Measurements from ENCODE around the gene TOR3A.
"Not testable (repeated sequence)": the region's sequence is repeated elsewhere in the genome, so short reads cannot be mapped to it uniquely, and the experiment has no call there.

Gene TOR3A

GRCh38 chr1:179081687-179082332, at the start of gene TOR3A:
Gene TOR3A (plus strand): TSS chr1:179082070. CDS start chr1:179082129, 59 bp downstream.
- Histone ChIP-seq H2AFZ (ENCODE audit: low read depth, low read length) (peak within 1 kb of the TSS; percentile 86), H3K27me3 (ENCODE audit: insufficient read depth, low read length) (no peaks in the 10 kb centered on the region), H3K9me3 (ENCODE audit: low read length) (no peaks in the 10 kb centered on the region), H3K36me3 (ENCODE audit: insufficient read depth, low read length) (peaks cover 8% of the 10 kb centered on the region), H3K4me1 (ENCODE audit: insufficient read depth, low read length) (peaks cover 13% of the 10 kb centered on the region), H3K4me3 (ENCODE audit: low read length) (peak within 1 kb of the TSS; percentile 69)

GRCh38 chr1:179034720-179035119, 47.1 kb upstream of the TOR3A start:
- H3K9me3 ChIP-seq (ENCODE audit: low read length): no peaks in the 10 kb centered on the region
- no peak overlapping the region for H2AFZ ChIP-seq (ENCODE audit: low read depth, low read length)
- no peaks in the 10 kb centered on the region for H3K36me3 ChIP-seq (ENCODE audit: insufficient read depth, low read length)
- H3K27me3 ChIP-seq (ENCODE audit: insufficient read depth, low read length): no peaks in the 10 kb centered on the region
- no peak overlapping the region for H3K4me3 ChIP-seq (ENCODE audit: low read length)
- peaks cover 47% of the 10 kb centered on the region for H3K4me1 ChIP-seq (ENCODE audit: insufficient read depth, low read length)

- H2AFZ ChIP-seq (ENCODE audit: low read depth, low read length): no peak overlapping the region
- peaks cover 5% of the 10 kb centered on the region for H3K9me3 ChIP-seq (ENCODE audit: low read length)
- H3K27me3 ChIP-seq (ENCODE audit: insufficient read depth, low read length): no peaks in the 10 kb centered on the region
- H3K36me3 ChIP-seq (ENCODE audit: insufficient read depth, low read length): no peaks in the 10 kb centered on the region
- peaks cover 29% of the 10 kb centered on the region for H3K4me1 ChIP-seq (ENCODE audit: insufficient read depth, low read length)
- H3K4me3 ChIP-seq (ENCODE audit: low read length): no peak overlapping the region
Measured at GRCh38 chr1:179036844-179037465, 44.9 kb upstream of the TOR3A start.

GRCh38 chr1:179038528-179039281, 43.2 kb upstream of the TOR3A start:
- Histone ChIP-seq H3K4me3 (ENCODE audit: low read length) (no peak overlapping the region), H3K36me3 (ENCODE audit: insufficient read depth, low read length) (no peaks in the 10 kb centered on the region), H2AFZ (ENCODE audit: low read depth, low read length) (no peak overlapping the region), H3K27me3 (ENCODE audit: insufficient read depth, low read length) (no peaks in the 10 kb centered on the region), H3K4me1 (ENCODE audit: insufficient read depth, low read length) (peaks cover 18% of the 10 kb centered on the region), H3K9me3 (ENCODE audit: low read length) (peaks cover 10% of the 10 kb centered on the region)

GRCh38 chr1:179039502-179040174, 42.2 kb upstream of the TOR3A start:
- H3K9me3 ChIP-seq (ENCODE audit: low read length): peaks cover 14% of the 10 kb centered on the region
- H3K4me3 ChIP-seq (ENCODE audit: low read length); H3K27me3 ChIP-seq (ENCODE audit: insufficient read depth, low read length); H3K36me3 ChIP-seq (ENCODE audit: insufficient read depth, low read length); H2AFZ ChIP-seq (ENCODE audit: low read depth, low read length): not testable (repeated sequence)
- peaks cover 13% of the 10 kb centered on the region for H3K4me1 ChIP-seq (ENCODE audit: insufficient read depth, low read length)

- not testable (repeated sequence) for H2AFZ ChIP-seq (ENCODE audit: low read depth, low read length); H3K4me3 ChIP-seq (ENCODE audit: low read length); H3K27me3 ChIP-seq (ENCODE audit: insufficient read depth, low read length); H3K4me1 ChIP-seq (ENCODE audit: insufficient read depth, low read length); H3K36me3 ChIP-seq (ENCODE audit: insufficient read depth, low read length)
- peaks cover 14% of the 10 kb centered on the region for H3K9me3 ChIP-seq (ENCODE audit: low read length)
Measured at GRCh38 chr1:179040175-179040551, 41.7 kb upstream of the TOR3A start.

- H2AFZ ChIP-seq (ENCODE audit: low read depth, low read length): no peak overlapping the region
- H3K9me3 ChIP-seq (ENCODE audit: low read length): peaks cover 14% of the 10 kb centered on the region
- no peaks in the 10 kb centered on the region for H3K27me3 ChIP-seq (ENCODE audit: insufficient read depth, low read length)
- H3K36me3 ChIP-seq (ENCODE audit: insufficient read depth, low read length): no peaks in the 10 kb centered on the region
- peaks cover 7% of the 10 kb centered on the region for H3K4me1 ChIP-seq (ENCODE audit: insufficient read depth, low read length)
- no peak overlapping the region for H3K4me3 ChIP-seq (ENCODE audit: low read length)
Measured at GRCh38 chr1:179042087-179042486, 39.8 kb upstream of the TOR3A start.

- peaks cover 14% of the 10 kb centered on the region for H3K9me3 ChIP-seq (ENCODE audit: low read length)
- no peaks in the 10 kb centered on the region for H3K27me3 ChIP-seq (ENCODE audit: insufficient read depth, low read length)
- no peak overlapping the region for H2AFZ ChIP-seq (ENCODE audit: low read depth, low read length)
- no peak overlapping the region for H3K4me3 ChIP-seq (ENCODE audit: low read length)
- H3K36me3 ChIP-seq (ENCODE audit: insufficient read depth, low read length): no peaks in the 10 kb centered on the region
- H3K4me1 ChIP-seq (ENCODE audit: insufficient read depth, low read length): peaks cover 7% of the 10 kb centered on the region
Measured at GRCh38 chr1:179042700-179043099, 39.2 kb upstream of the TOR3A start.

- peaks cover 7% of the 10 kb centered on the region for H3K4me1 ChIP-seq (ENCODE audit: insufficient read depth, low read length)
- peaks cover 14% of the 10 kb centered on the region for H3K9me3 ChIP-seq (ENCODE audit: low read length)
- no peak overlapping the region for H3K4me3 ChIP-seq (ENCODE audit: low read length)
- no peaks in the 10 kb centered on the region for H3K36me3 ChIP-seq (ENCODE audit: insufficient read depth, low read length)
- no peak overlapping the region for H2AFZ ChIP-seq (ENCODE audit: low read depth, low read length)
- no peaks in the 10 kb centered on the region for H3K27me3 ChIP-seq (ENCODE audit: insufficient read depth, low read length)
Measured at GRCh38 chr1:179043266-179043665, 38.6 kb upstream of the TOR3A start.

- Histone ChIP-seq H3K4me3 (ENCODE audit: low read length) (no peak overlapping the region), H3K36me3 (ENCODE audit: insufficient read depth, low read length) (no peaks in the 10 kb centered on the region), H2AFZ (ENCODE audit: low read depth, low read length) (no peak overlapping the region), H3K9me3 (ENCODE audit: low read length) (peaks cover 14% of the 10 kb centered on the region), H3K27me3 (ENCODE audit: insufficient read depth, low read length) (no peaks in the 10 kb centered on the region), H3K4me1 (ENCODE audit: insufficient read depth, low read length) (peaks cover 2% of the 10 kb centered on the region)
Measured at GRCh38 chr1:179043907-179044306, 38.0 kb upstream of the TOR3A start.

GRCh38 chr1:179046808-179047635, 34.8 kb upstream of the TOR3A start:
- no peak overlapping the region for H3K4me3 ChIP-seq (ENCODE audit: low read length)
- H3K4me1 ChIP-seq (ENCODE audit: insufficient read depth, low read length): no peaks in the 10 kb centered on the region
- no peaks in the 10 kb centered on the region for H3K27me3 ChIP-seq (ENCODE audit: insufficient read depth, low read length)
- peaks cover 4% of the 10 kb centered on the region for H3K36me3 ChIP-seq (ENCODE audit: insufficient read depth, low read length)
- H2AFZ ChIP-seq (ENCODE audit: low read depth, low read length): no peak overlapping the region
- H3K9me3 ChIP-seq (ENCODE audit: low read length): peaks cover 8% of the 10 kb centered on the region

- Histone ChIP-seq H2AFZ (ENCODE audit: low read depth, low read length) (no peak overlapping the region), H3K36me3 (ENCODE audit: insufficient read depth, low read length) (peaks cover 4% of the 10 kb centered on the region), H3K4me1 (ENCODE audit: insufficient read depth, low read length) (no peaks in the 10 kb centered on the region), H3K9me3 (ENCODE audit: low read length) (peaks cover 6% of the 10 kb centered on the region), H3K4me3 (ENCODE audit: low read length) (no peak overlapping the region), H3K27me3 (ENCODE audit: insufficient read depth, low read length) (no peaks in the 10 kb centered on the region)
Measured at GRCh38 chr1:179047636-179047997, 34.3 kb upstream of the TOR3A start.

Measured in neuron (in vitro differentiated cells).